ENCODE measurements around the gene ETDB.
"Not testable (repeated sequence)": the region's sequence is repeated elsewhere in the genome, so short reads cannot be mapped to it uniquely, and the experiment has no call there.

DNA sequence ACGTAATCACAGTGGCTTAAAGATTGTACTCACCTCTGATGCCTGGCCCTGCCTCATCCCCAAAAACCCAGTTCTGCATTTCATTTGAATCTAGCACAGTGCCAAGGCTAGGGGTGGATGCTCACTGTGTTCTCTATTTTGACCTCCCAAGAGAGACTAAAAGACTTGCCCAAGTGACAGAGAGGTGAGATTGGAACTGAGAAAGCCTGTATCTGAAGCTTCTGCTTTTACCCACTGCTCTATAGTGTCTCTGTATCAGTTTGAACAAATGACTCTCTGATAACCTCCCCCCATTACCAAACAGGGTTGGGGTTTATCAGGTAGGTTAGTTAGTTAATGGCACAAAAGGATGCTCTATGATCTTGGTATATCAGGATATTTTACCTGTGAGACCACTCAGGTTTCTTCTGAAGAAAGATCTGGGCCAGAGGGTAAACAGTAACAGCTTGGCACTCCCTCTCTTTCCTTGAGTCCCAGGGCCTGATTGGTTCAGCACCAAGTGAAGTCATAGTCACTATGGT, at the start of gene ETDB:
- TF ChIP-seq CTCF (IDR thresholded peaks at IDR 0.05; ENCODE audit: insufficient read depth, low read length, poor library complexity, severe bottlenecking); EZH2phosphoT487 (conservative IDR thresholded peaks at IDR 0.05; ENCODE audit: low read length): not testable (repeated sequence)
